Heart right ventricle (tissue), 16 donors: ENCODE data around the gene EPN2. TPM values are rescaled to one million over a fixed set of nuclear protein-coding genes. Genes with fewer than 3 reads are reported as not detected.
A peak's percentile ranks its signal among the peaks of the same experiment; 100 is the strongest.

Source experiments
- ATAC-seq, 8 donors: fragments of 200-7000 bp; cut with Tn5 transposase; one replicate each; pipeline ENCODE4 v1.9.1; 2020; ENCODE audit warnings: mild to moderate bottlenecking in 8 of 8, moderate library complexity in 8 of 8, moderate number of reproducible peaks in 1 of 8
- DNase-seq, 2 donors: peaks; one replicate each; pipeline ENCODE4 v3.0.0-alpha.2; 2020
- H3K27ac ChIP-seq, 10 donors: fragments of 200-600 bp; sonication (generic) in 2 of 10; one replicate each; pipeline versions ENCODE4 v1.5.0 to v1.8.0; 2020 to 2022; ENCODE audit warnings: mild to moderate bottlenecking in 3 of 10
- H3K27me3 ChIP-seq, 7 donors: fragments of 200-600 bp; one replicate each; pipeline ENCODE4 v1.8.0; 2021 to 2022; ENCODE audit warnings: mild to moderate bottlenecking in 2 of 7
- H3K36me3 ChIP-seq, 9 donors: fragments of 200-600 bp; sonication (generic) in 1 of 9; one replicate each; pipeline versions ENCODE4 v1.5.0 to v1.8.0; 2020 to 2022; ENCODE audit warnings: mild to moderate bottlenecking in 2 of 9
- H3K4me1 ChIP-seq, 9 donors: fragments of 200-600 bp; sonication (generic) in 1 of 9; one replicate each; pipeline versions ENCODE4 v1.5.0 to v1.8.0; 2020 to 2022; ENCODE audit warnings: mild to moderate bottlenecking in 4 of 9
- H3K4me3 ChIP-seq, 10 donors: fragments of 200-600 bp; sonication (generic) in 2 of 10; one replicate each; pipeline versions ENCODE4 v1.5.0 to v1.8.0; 2020 to 2022; ENCODE audit warnings: mild to moderate bottlenecking in 7 of 10, moderate library complexity in 2 of 10
- H3K9me3 ChIP-seq, 11 donors: fragments of 200-600 bp in 10 of 11; sonication (generic) in 2 of 11; one replicate each; pipeline versions ENCODE4 v1.5.0 to v1.8.0; 2013 to 2022; ENCODE audit warnings: mild to moderate bottlenecking in 2 of 11, control low read depth in 1 of 11, moderate library complexity in 1 of 11
- WGBS, 2 donors: extraction: QIAGEN DNeasy Blood & Tissue Kit; methylation state at CpG; one replicate each; pipeline ENCODE4 v1.1.7; 2013; ENCODE audit warnings: inconsistent platforms in 1 of 2; 5-methylcytosine and 5-hydroxymethylcytosine counted together
- intact Hi-C, 10 donors: fragments of 100-400 bp; cut with DNase I; formaldehyde crosslinking; loops; one replicate each; pipeline versions ENCODE4 v1.11.1 to v1.14.2; 2022
- polyA plus RNA-seq, 2 donors: library from polyadenylated mRNA; stranded (reverse); fragments of 200-250 nt; gene quantifications; one replicate each; pipeline ENCODE4 v1.2.3, GENCODE V29; 2013
- total RNA-seq, 10 donors: library from RNA; stranded (reverse); fragmentation: NEBNext Ultra II Directional in 3 of 10; extraction: Animal tissue kit (Norgen Biotek cat#: 25700) in 3 of 10; gene quantifications; one replicate each; pipeline versions ENCODE4 v1.2.1 to v1.2.4, GENCODE V29; 2021 to 2023
- TF ChIP-seq, protein P1 (sequence below), 9 donors: fragments of 200-600 bp; sonication (generic) in 2 of 9; IDR thresholded peaks; one replicate each; pipeline versions ENCODE4 v1.5.0 to v1.8.0; 2021 to 2022; ENCODE audit warnings: antibody characterized with exemption in 9 of 9, mild to moderate bottlenecking in 5 of 9, moderate library complexity in 1 of 9
- donor health status: Arrhythmogenic right ventricular cardiomyopathy.
- donor health status: ischemic (EF 13 %, LVEDD 7.1; RV severe dilation, severe dysfunction).
- donor health status: healthy with polysubstance abuse.
- donor health status: DM: no; HTN: yes; CAD: no.
- donor health status: DM: no; HTN: no; CAD: no.
- donor health status: ischemic (EF 25% LVEDD 6.9; RV normal size, moderate dysfunction).
- donor health status: ischemic (EF 25% LVEDD 5.7; RV mildly dilated, moderate dysfunction).
- donor health status: healthy.
- donor health status: DM: yes; HTN: yes; CAD: no.
- donor health status: Ischemic cardiomyopathy.
- donor health status: ischemic (EF 35%, LVEDD 5.7; RV mildly dilated, moderate dysfunction).
- donor health status: nonischemic (EF 11% LVEDD 7.7; RV severe dilation, severe dysfunction).
- donor health status: DM: yes; HTN: yes; CAD: no.
- donor health status: PGD.
- donor health status: ischemic (EF 29% LVEDD 5.4; RV normal size, mild dysfunction).
- donor health status: nonischemic (EF 23%, LVEDD 6.1; RV moderate dilation, normal function).

Gene EPN2
- total and polyA plus RNA-seq, 12 donors = 20.0 to 83.1 (median 54.9) TPM

DNA sequence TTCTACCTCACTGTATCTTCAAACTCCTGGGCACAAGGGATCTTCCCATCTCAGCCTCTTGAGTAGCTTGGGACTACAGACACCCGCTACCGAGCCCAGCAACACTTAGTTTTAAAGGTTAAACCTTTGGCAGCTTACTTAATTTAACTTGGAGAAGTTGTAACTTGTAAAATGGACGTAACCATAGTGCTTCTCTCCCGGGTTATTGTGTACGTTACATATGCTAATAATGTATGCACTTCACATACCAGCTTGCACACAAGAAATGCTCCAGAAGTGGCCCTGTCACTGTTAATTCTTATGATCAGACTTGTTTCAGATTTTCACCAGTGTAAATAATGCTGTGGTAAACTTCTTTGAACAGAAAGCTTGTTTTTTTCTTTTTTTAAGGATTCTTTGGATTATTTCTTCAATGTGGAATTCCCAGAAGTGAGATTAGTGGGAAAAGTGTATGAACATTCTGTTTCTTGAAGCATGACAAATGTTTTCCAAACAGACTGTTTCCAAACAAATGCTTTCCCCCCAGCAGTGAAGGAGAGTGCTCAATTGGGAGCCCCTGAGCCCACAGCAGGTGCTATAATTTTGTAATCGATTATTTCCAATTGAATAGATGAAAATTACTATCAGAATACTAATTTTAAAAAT is 61.5 kb downstream of the EPN2 start:
- H3K9me3 ChIP-seq = no peaks in the 10 kb centered on the region
- no peak overlapping the region for H3K4me3 ChIP-seq
- WGBS, 2 donors = 54 to 61% methylated on average over 6 of the region's 6 CpGs
- ATAC-seq (peak in 1 of 8 donors; percentile 13), DNase-seq (no peak)
- H3K4me1 ChIP-seq = peaks cover 19 to 82% (median 74%) of the 10 kb centered on the region in 9 donors
- H3K36me3 ChIP-seq = peaks cover 0 to 7% (median 0%) of the 10 kb centered on the region in 9 donors
- peaks cover 0 to 51% (median 0%) of the 10 kb centered on the region in 7 donors for H3K27me3 ChIP-seq
- intact Hi-C loops = no loop called here
- H3K27ac ChIP-seq = peak overlapping the region in 4 of 10 donors; percentile 28 to 49 (median 33)
- TF ChIP-seq, protein P1, sequence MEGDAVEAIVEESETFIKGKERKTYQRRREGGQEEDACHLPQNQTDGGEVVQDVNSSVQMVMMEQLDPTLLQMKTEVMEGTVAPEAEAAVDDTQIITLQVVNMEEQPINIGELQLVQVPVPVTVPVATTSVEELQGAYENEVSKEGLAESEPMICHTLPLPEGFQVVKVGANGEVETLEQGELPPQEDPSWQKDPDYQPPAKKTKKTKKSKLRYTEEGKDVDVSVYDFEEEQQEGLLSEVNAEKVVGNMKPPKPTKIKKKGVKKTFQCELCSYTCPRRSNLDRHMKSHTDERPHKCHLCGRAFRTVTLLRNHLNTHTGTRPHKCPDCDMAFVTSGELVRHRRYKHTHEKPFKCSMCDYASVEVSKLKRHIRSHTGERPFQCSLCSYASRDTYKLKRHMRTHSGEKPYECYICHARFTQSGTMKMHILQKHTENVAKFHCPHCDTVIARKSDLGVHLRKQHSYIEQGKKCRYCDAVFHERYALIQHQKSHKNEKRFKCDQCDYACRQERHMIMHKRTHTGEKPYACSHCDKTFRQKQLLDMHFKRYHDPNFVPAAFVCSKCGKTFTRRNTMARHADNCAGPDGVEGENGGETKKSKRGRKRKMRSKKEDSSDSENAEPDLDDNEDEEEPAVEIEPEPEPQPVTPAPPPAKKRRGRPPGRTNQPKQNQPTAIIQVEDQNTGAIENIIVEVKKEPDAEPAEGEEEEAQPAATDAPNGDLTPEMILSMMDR (IDR thresholded peaks at IDR 0.05) = no peak

DNA sequence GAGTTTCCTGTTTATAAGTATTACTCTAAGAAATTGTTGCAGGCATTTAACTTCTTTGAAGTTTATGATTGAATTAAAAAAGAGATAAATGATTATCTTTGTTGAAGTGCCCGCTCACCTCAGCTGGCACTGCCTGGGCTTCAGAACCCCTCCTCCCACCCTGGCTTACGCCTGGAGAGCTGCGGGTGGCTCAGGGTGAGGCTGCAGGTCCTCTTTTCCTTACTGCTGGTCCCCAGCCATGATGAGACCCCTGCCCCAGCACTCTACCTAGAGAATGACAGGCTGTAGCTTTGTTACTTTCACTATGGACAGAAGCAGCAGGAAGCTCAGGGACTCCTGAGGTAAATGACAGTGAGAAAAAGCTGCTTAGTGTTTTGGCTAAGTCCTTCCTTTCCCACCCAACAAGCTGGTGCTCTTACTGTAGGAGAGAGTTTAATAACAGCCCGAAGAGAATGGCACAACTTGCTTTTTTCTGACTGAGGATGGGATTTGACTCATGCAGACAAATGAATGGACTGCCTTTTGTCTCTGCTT is 62.1 kb downstream of the EPN2 start:
- DNase-seq = no peak
- Histone ChIP-seq H3K27ac (peak overlapping the region in 2 of 10 donors; percentile 28 to 49), H3K4me3 (no peak overlapping the region), H3K27me3 (peaks cover 0 to 51% (median 0%) of the 10 kb centered on the region in 7 donors), H3K36me3 (peaks cover 0 to 7% (median 0%) of the 10 kb centered on the region in 9 donors), H3K4me1 (peaks cover 19 to 87% (median 80%) of the 10 kb centered on the region in 9 donors), H3K9me3 (no peaks in the 10 kb centered on the region)
- no peak for ATAC-seq
- TF ChIP-seq, protein P1 (IDR thresholded peaks at IDR 0.05) = no peak
- intact Hi-C loops = no loop called here
- WGBS, 2 donors = 79 to 87% methylated on average over 4 of the region's 4 CpGs

DNA sequence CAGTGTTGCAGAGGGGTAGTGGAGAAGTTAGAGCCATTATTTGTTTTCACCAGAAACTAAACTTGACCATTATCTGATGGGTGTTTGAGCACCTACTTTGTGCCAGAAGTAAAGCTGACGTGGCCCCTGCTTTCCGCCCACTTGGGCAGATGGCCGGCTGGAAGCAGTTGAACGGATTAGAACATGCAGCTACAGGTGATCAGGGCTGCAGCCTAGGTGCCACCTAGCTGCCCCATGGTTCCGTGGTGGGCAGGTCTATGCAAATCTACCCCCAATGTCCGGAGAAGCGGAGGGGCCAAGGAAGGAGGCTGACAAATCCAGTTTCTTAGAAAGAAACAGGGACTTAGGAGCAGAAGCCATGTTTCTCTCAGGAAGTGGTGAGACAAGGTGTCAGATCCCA is 62.7 kb downstream of the EPN2 start:
- DNase-seq = no peak
- TF ChIP-seq, protein P1 (IDR thresholded peaks at IDR 0.05) = no peak
- Histone ChIP-seq H3K36me3 (peaks cover 0 to 7% (median 0%) of the 10 kb centered on the region in 9 donors), H3K4me3 (no peak overlapping the region), H3K27ac (no peak overlapping the region), H3K27me3 (peaks cover 0 to 54% (median 0%) of the 10 kb centered on the region in 7 donors), H3K4me1 (peaks cover 19 to 92% (median 83%) of the 10 kb centered on the region in 9 donors), H3K9me3 (no peaks in the 10 kb centered on the region)
- intact Hi-C loops = loop anchor here in 1 of 10 donors (5.0 kb wide), 1 partner anchor 38 kb away; no protein-coding TSS in a partner anchor
- no peak for ATAC-seq
- 93 to 97% methylated on average over 7 of the region's 7 CpGs for WGBS, 2 donors

DNA sequence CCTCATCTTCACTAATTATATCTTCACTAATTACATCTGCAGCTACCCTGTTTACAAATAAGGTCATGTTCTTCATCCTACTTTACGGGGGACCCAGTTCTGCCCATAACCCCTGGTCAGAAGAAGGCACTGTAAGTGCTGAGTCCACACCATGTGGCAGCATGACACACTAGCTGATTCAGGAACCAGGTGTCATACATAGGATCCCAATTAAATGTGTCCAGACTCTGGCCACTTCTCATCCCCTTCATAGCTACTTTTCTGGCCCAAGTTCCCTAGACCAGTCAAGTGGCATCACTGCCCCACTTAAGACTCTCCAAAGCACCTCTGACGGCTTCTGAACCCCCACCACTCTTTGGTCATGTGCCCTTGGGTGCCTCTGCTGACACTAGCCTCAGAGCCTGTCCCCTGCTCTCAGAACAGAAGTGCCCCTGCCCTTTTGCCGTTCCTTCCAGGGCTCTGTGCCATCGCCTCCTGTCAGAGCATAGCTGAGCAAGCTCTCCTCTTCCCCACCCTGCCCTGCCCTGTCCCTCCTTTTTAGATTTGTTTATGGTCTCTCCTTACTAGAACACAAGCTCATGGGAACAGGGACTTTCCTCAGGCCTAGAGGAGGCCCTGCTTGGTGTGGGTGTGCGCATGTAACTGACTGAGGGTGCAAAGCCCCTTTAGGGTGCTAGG is 64.2 kb downstream of the EPN2 start:
- TF ChIP-seq, protein P1 (IDR thresholded peaks at IDR 0.05) = no peak
- H3K9me3 ChIP-seq = no peaks in the 10 kb centered on the region
- DNase-seq (no peak), ATAC-seq (peak in 4 of 8 donors; percentile 10 to 56 (median 42))
- H3K4me1 ChIP-seq = peaks cover 19 to 96% (median 84%) of the 10 kb centered on the region in 9 donors
- peaks cover 0 to 56% (median 0%) of the 10 kb centered on the region in 7 donors for H3K27me3 ChIP-seq
- H3K27ac ChIP-seq = peak overlapping the region in 9 of 10 donors; percentile 14 to 89 (median 77)
- 59 to 72% methylated on average over 5 of the region's 5 CpGs for WGBS, 2 donors
- no peak overlapping the region for H3K4me3 ChIP-seq
- intact Hi-C loops = loop anchor here in 1 of 10 donors (5.0 kb wide), 1 partner anchor 39 kb away; no protein-coding TSS in a partner anchor
- H3K36me3 ChIP-seq = peaks cover 0 to 10% (median 0%) of the 10 kb centered on the region in 9 donors
